ENCODE measurements around the gene PDGFC.
A peak's percentile ranks its signal among the peaks of the same experiment; 100 is the strongest.

PDGFC gene

DNA sequence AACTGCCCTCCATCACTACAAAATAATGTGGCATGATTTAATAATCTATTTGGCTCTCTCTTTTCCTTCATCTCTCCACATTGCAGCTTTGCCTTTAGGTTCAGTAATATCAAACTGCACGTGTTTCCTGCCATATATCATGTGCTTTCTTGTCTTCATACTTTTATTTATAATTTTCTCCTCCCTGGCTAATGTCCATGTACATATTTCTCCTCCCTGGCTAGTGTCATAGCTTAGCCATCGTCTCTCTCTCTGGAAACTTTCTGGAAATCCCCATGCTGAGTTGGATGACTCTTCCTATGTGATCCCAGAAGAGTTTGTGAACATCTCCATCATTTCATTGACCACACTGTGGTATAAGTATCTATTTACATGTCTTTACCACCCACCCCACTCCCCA lies 21.3 kb upstream of the PDGFC start:
- DNase-seq (ENCODE audit: insufficient read length, low spot score): no peak
- TF ChIP-seq, protein P1, sequence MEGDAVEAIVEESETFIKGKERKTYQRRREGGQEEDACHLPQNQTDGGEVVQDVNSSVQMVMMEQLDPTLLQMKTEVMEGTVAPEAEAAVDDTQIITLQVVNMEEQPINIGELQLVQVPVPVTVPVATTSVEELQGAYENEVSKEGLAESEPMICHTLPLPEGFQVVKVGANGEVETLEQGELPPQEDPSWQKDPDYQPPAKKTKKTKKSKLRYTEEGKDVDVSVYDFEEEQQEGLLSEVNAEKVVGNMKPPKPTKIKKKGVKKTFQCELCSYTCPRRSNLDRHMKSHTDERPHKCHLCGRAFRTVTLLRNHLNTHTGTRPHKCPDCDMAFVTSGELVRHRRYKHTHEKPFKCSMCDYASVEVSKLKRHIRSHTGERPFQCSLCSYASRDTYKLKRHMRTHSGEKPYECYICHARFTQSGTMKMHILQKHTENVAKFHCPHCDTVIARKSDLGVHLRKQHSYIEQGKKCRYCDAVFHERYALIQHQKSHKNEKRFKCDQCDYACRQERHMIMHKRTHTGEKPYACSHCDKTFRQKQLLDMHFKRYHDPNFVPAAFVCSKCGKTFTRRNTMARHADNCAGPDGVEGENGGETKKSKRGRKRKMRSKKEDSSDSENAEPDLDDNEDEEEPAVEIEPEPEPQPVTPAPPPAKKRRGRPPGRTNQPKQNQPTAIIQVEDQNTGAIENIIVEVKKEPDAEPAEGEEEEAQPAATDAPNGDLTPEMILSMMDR (IDR thresholded peaks at IDR 0.05; ENCODE audit: insufficient read depth, missing control alignments): no peak
- FAIRE-seq: no peak

DNA sequence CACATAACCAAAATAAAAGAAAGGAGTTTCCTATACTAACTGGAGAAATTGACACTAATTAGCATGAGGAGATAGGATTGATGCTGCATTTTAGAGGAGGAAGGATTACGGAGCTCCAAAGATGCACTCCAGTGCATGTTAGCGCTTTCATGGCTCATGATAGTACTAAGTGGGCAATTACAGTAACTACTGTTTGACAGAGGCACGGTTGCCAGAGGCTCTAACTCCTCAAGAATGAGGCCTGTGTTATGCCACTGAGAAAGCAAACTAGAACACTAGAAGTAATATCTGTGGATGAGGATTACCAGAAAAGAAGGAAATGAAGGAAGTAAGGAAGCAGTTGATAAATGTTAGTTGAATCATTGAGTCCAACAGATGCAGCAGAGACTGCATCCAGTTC lies 19.6 kb upstream of the PDGFC start:
- FAIRE-seq: no peak
- TF ChIP-seq, protein P1 (IDR thresholded peaks at IDR 0.05; ENCODE audit: insufficient read depth, missing control alignments): no peak
- DNase-seq (ENCODE audit: insufficient read length, low spot score): no peak

DNA sequence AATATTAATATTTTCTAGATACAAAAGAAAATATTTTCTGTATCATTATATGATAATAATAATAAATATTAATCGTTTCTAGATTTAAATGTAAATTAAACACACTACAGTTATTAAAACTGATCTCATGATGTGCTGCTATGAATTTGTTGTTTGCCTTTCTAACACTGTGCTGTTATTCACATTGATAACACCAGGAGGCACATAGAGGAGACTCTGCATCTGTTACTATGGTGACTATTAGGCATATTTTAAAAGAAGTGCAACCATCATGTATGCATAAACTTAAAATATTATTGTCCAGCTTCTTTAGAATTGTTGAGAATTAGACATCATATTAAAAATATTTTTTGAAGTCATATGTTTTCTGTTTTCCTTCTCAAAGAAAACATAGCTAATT lies 11.8 kb upstream of the PDGFC start:
- TF ChIP-seq, protein P1 (IDR thresholded peaks at IDR 0.05; ENCODE audit: insufficient read depth, missing control alignments): peak; percentile 20
- FAIRE-seq: no peak

DNA sequence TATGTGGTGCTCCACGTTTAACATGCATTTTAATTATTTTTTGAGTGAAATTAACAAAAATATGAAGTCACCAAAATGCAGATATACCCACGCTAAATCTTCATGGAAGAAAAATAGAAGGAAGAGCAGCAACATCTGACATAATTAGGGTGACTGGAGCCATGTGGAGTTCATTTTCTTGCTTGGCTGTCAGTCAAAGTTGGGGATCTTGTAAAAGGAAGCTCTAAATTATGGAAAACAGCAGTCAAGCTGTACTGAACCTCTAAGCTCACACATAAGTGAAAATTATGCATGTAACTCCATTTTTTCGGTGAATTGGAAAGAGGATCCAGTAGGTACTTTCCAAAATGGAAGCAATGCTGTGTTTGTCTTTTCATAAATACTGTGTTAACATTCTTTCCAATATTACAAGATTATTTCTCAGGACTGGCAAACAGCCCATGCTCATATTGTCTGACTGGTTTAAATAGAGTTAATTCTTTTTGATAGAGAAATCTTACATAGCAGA lies 9.7 kb upstream of the PDGFC start:
- FAIRE-seq: no peak
- TF ChIP-seq, protein P1 (IDR thresholded peaks at IDR 0.05; ENCODE audit: insufficient read depth, missing control alignments): no peak
- DNase-seq (ENCODE audit: insufficient read length, low spot score): no peak

More for the DNA sequence above, 11.8 kb upstream of the PDGFC start:
- no peak for DNase-seq (ENCODE audit: insufficient read length, low spot score)

DNA sequence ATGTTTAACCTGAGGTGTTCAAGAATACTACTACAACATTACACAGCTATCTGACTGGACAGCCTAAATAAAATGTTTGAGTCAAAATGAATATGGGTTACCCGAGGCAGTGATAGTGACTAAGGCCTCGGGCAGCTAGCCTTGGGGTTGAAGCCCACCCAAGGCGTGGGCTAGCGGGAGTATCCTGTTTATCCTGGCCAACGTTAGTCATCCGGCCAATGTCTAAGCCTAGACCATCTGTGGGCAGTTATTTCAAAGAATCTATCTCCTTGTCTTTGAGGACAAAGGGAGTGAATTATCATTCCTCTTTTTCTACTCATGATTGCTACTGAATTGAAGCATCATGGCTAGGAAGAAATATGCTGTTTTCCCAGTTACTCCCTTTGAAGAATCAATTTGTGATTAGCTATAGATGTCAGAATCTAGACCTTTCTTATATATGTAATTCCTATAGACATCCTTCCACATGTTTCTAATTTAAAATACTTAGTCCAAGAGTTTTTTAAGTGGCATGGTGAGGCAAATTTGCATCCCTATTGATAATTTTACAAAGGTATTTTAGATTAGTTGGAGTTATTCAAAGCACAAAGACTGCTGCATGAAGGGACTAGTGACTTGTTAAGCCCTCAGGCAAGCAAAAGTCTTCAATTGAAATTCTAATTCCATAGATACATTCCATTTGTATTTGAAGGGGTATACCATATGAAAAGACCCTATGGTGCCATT lies 6.0 kb upstream of the PDGFC start:
- DNase-seq (ENCODE audit: insufficient read length, low spot score): no peak
- FAIRE-seq: no peak
- TF ChIP-seq, protein P1 (IDR thresholded peaks at IDR 0.05; ENCODE audit: insufficient read depth, missing control alignments): no peak

DNA sequence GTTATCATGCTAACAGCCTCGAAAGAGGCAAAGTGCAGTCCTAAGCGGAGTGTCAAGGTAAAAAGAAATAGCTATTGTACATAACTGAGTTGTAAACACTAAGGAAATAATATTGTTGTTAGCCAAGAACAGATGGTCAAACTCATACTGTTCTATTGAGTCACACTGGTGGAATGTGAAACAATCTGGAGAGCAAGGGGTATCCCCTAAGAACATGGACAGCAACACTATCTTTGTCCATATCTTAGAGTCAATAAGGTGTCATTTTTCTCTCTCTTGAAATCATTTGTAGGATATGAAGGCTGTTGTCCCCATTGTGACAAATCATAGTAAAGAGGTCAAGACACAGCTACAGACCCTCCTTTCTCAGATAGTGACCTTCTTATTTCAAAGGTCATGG lies 4.5 kb upstream of the PDGFC start:
- DNase-seq (ENCODE audit: insufficient read length, low spot score) (no peak), FAIRE-seq (no peak)
- TF ChIP-seq, protein P1 (IDR thresholded peaks at IDR 0.05; ENCODE audit: insufficient read depth, missing control alignments): no peak

DNA sequence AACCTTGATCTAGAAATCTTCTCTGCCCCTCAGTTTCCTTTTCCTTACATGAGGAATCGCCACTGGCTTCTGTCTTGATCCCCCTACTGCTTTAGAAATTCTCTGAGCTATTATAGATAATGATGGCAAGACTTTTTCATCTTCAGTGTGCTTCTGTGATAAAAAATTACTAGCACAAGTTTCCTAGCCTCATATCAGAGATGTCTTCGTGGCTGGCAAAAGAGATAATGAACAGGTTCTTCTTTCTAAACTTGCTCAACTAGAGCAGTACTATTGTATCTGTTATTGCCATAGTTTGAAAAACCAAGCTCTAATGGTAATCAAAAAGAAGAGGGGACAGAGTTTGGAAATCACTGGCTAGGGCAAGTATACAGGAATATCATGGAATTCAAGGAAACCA lies 4.1 kb upstream of the PDGFC start:
- DNase-seq (ENCODE audit: insufficient read length, low spot score) (no peak), FAIRE-seq (no peak)
- TF ChIP-seq, protein P1 (IDR thresholded peaks at IDR 0.05; ENCODE audit: insufficient read depth, missing control alignments): no peak

Measured in D721Med (cell line).